ENCODE results near the gene LBHD2. TPM values are rescaled to one million over a fixed set of nuclear protein-coding genes. Genes with fewer than 3 reads are reported as not detected.

Gene LBHD2
- total and polyA plus RNA-seq, 2 experiments from 2014 or later = not detected

- H3K9me3 ChIP-seq (ENCODE audit: low read depth) = no peaks in the 10 kb centered on the region
- no peaks in the 10 kb centered on the region for H3K36me3 ChIP-seq
- no peak for TF ChIP-seq CTCF (IDR thresholded peaks at IDR 0.05; ENCODE audit: low read depth, low read length)
- H3K4me1 ChIP-seq (ENCODE audit: low read depth) = no peaks in the 10 kb centered on the region
- no peak overlapping the region for H3K27ac ChIP-seq
- DNase-seq (ENCODE audit: low read depth in 1 of 2, low spot score in 1 of 2) = peak; percentile 76 to 94
- H3K4me3 ChIP-seq = no peak overlapping the region
- peaks cover 50% of the 10 kb centered on the region for H3K27me3 ChIP-seq
These were observed 38.0 kb downstream of the LBHD2 start for GRCh38 chr14:103121846-103122584.

GRCh38 chr14:103122585-103122946 lies 38.6 kb downstream of the LBHD2 start:
- H3K36me3 ChIP-seq = no peaks in the 10 kb centered on the region
- H3K27me3 ChIP-seq = peaks cover 53% of the 10 kb centered on the region
- no peaks in the 10 kb centered on the region for H3K9me3 ChIP-seq (ENCODE audit: low read depth)
- H3K4me1 ChIP-seq (ENCODE audit: low read depth) = no peaks in the 10 kb centered on the region
- no peak overlapping the region for H3K27ac ChIP-seq
- DNase-seq (ENCODE audit: low read depth in 1 of 2, low spot score in 1 of 2) = no peak
- no peak for TF ChIP-seq CTCF (IDR thresholded peaks at IDR 0.05; ENCODE audit: low read depth, low read length)
- H3K4me3 ChIP-seq = no peak overlapping the region

- H3K9me3 ChIP-seq (ENCODE audit: low read depth) = no peaks in the 10 kb centered on the region
- H3K4me3 ChIP-seq = no peak within 1 kb of the TSS
- H3K36me3 ChIP-seq = no peaks in the 10 kb centered on the region
- peaks cover 56% of the 10 kb centered on the region for H3K27me3 ChIP-seq
- H3K4me1 ChIP-seq (ENCODE audit: low read depth) = no peaks in the 10 kb centered on the region
- DNase-seq (ENCODE audit: low read depth in 1 of 2, low spot score in 1 of 2) = peak in 1 of 2 donors; percentile 34
- H3K27ac ChIP-seq = no peak within 1 kb of the TSS
- TF ChIP-seq CTCF (IDR thresholded peaks at IDR 0.05; ENCODE audit: low read depth, low read length) = no peak
These were observed 39.1 kb downstream of the LBHD2 start, which contains the start of gene TNFAIP2 for GRCh38 chr14:103122947-103123633. TNFAIP2 (plus strand) TSS chr14:103123461; CDS start chr14:103126458, 2,997 bp downstream.

- DNase-seq (ENCODE audit: low read depth in 1 of 2, low spot score in 1 of 2) = peak in 1 of 2 donors; percentile 52
- H3K27me3 ChIP-seq = peaks cover 56% of the 10 kb centered on the region
These were observed 39.9 kb downstream of the LBHD2 start for GRCh38 chr14:103123634-103124500.

More at GRCh38 chr14:103123634-103124500, 39.9 kb downstream of the LBHD2 start:
- Histone ChIP-seq H3K36me3 (no peaks in the 10 kb centered on the region), H3K4me3 (no peak overlapping the region), H3K4me1 (ENCODE audit: low read depth) (no peaks in the 10 kb centered on the region), H3K9me3 (ENCODE audit: low read depth) (no peaks in the 10 kb centered on the region), H3K27ac (no peak overlapping the region)
- TF ChIP-seq CTCF (IDR thresholded peaks at IDR 0.05; ENCODE audit: low read depth, low read length) = peak; percentile 49

Measured in cardiac muscle cell (in vitro differentiated cells and primary cell).